Lung microvascular endothelial cell (primary cell): Measurements from ENCODE around the gene URB1. TPM values are rescaled to one million over a fixed set of nuclear protein-coding genes. Genes with fewer than 3 reads are reported as not detected.
A peak's percentile ranks its signal among the peaks of the same experiment; 100 is the strongest.
"Not testable (repeated sequence)": the region's sequence is repeated elsewhere in the genome, so short reads cannot be mapped to it uniquely, and the experiment has no call there.

Source experiments
- DNase-seq, 2 donors: peaks; one replicate each; pipeline versions ENCODE4 v3.0.0 to v3.0.0-alpha.2; 2010; ENCODE audit warnings: low read depth in 2 of 2
- total RNA-seq: library from RNA; depleted of rRNA; stranded (reverse); fragments of >200 nt; gene quantifications from 2 replicates; pipeline ENCODE4 v1.2.1, GENCODE V29; 2014

Gene URB1
- total RNA-seq, 1 donor from 2014 or later: 16.5 TPM

DNA sequence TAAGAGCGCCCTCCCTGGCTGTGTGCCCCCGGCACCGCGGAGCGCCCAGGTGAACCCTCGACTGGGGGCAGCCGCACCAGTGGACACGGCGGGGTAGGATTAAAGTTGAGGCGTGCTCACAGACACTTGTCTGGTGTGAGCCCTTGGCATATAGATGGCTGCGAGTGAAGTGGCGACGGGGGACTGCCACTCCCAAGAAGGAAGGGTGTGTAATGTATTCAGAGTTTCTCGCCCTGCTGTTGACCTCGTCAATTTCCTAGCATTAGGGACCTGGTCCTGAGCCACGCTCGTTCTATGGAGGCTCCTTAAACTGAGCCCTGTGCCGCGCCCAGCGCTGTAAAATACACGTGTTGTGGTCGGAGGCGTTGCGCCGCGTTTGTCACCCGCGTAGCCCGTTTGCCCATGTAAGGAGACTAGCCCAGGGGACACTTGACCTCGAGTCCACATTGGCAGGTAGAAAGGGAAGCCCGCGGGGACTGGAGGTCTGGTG is 20.2 kb upstream of the URB1 start:
- DNase-seq: peak; percentile 59 to 61

DNA sequence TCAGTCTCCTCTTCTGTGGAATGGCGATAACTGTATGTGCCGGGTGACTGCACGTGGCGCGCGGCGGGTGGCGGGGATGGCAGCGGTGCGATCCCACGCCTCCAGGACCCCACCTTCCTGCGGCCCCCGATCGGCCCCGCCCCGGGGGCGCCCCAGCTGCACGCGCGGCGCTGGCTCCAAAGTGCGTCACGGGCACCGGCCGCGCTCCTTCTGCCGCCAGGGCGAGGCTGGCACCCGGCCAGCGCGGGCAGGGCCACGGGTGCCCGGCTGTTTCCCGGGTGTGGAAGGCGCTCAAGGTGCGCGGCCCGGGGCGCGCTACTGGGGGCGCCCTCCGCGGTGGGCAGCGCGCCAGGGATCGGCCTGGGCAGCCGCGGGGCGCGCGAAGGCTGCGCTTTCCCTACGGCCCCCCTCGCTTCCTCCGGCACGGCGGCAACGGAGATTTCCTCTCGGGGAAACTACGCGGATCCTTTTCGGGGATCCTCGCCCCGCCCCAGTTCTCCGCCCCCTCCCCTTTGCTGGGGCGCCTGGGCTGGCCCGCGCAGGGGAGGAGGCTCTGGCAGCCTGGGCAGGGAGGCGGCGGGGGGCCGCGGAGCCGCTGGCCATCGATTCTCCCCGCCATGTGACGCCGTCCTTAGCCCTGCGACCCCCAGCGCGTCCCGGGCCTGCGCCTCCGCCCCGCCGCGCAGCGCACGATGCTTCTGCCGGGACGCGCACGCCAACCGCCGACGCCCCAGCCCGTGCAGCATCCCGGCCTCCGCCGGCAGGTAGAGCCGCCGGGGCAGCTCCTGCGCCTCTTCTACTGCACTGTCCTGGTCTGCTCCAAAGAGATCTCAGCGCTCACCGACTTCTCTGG is 19.6 kb upstream of the URB1 start, which contains the start of gene EVA1C:
Gene EVA1C (plus strand): TSS at position 545 of the 853 bp plus-strand sequence. CDS start 148 bp downstream, at position 693.
- DNase-seq: peak; percentile 76 to 83

DNA sequence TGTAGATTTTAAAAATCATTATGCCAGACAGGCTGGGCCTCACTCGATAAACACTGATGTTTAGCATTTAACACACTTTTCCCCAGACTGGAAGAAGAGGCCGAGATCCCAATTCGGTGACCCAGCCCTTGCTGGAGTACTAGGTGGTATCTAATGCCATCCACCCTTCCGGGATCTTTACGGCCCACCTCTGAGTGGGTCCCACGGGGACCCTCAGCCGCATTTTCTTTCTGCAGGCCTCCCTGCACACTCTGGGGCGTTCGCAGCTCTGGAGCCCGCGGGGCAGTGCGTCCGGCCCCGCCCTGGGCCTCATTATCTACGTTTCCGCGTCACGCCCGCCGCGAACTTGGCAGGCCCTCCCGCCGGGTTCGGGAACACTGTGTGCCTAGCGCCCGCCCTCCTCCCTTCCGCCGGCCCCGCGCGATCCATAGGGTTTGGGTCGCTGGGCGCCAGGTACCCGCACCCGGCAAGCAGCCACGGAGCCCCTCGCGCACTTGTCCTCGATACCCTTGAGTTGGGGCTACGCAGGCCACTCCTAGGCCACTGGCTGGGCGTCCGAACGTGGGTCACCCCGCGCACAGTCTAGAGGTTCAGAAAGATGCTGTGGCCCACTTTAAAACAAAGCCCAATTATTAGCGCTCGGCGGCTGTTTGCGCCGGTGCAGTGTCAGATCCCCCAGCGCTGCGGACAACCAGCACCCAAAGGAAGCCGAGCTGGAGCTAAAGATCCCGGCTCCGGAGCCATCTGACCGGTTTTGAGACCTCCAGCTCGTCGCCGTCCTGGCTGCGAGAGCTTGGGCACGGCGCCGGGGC is 18.7 kb upstream of the URB1 start:
- DNase-seq: peak; percentile 79 to 85

DNA sequence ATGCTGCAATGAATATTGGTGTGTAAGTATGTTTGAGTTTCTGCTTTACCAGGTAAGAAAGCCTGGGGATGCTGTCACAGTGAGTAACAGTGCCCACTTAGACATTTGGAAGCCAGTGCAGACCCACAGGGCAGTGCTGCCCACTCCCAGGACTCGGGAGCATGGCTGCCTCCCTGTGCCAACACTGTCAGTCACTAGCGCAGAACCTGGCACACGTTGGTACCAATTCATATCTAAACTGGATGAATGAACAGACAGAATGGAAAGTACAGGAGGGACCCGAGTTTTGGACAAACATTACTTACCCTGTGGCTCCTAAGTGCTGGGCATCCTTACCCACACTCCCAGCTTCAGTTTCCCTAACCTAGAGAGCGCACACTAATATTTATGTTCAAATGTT is 18.1 kb upstream of the URB1 start:
- DNase-seq: no peak

DNA sequence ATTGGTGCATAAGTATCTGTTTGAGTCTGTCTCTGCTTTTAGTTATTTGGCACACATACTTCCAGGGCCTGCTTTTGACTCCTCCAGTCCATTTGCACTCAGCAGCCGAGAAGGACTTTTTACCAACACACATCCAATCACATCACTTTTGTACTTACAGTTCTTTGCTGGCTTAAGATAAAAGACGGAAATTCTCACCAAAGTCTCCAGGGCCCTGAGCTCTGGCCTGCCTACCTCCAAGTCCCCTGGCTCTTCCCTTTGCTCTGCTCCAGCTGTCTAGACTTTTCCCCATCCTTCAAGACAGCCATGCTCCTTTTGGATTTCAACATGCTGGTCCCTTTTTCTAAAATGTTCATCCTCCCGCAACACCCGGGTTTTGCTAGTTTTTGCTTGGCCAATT is 17.5 kb upstream of the URB1 start:
- no peak for DNase-seq

DNA sequence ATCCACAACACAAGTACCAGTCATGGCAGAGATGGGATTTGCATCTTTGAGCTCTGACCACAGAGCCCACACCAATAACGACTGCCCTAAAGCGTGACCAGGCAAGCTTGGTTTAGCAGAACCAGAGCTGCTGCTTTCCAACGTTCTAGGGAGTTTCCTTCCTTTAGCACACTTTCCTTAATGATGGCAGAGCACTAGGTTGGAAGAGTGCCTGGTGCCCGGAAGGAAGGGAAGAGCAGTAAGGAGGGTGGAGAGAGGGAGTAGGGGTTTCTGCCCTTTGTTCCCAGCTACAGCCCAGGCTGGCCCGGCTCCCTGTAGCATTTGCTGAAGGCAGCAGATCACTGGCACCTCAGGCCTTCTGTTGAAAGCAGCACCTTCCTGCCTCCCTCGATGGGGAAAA is 13.6 kb upstream of the URB1 start:
- DNase-seq: peak in 1 of 2 donors; percentile 42

DNA sequence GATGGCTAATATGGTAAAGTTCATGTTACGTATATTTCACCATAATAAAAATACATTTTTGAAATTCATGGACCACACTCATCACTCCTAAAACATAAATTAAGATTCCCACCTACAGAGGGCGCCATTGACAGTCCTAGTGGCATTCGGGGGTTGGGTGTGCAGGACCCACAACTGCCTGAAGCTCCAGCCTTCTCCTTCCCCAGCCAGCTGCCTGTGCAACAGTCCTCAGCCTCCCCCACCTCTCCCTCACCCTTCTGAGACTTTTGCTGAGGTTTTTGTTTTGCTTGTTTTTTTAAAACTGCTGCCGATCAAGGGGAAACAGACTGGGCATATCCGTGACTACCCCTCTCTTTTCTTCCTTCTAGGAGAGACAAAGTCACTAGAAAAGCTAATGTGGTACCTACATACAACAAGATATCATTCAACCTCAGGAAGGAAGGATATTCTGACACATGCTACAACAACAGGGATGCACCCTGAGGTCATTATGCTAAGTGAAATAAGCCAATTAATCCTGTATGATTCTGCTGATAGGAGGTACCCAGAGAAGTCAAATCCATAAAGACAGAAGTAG is 10.5 kb upstream of the URB1 start:
- DNase-seq: peak; percentile 86 to 87

DNA sequence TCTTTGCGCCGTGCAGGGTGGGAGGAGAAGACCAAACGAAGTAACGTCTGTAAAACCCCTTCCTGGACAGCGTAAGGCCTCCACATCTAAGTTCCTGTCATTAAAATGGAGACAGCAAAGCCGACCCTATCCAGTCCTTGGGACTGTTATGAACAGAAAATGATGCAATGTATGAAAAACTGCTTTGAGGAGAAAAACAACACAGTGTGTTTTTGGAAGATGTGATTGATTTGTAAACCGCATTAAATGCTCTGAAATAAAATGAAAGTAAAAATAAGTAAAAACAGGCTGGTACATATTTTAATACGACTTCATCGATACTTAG is 827 bp upstream of the URB1 start:
- DNase-seq: no peak

DNA sequence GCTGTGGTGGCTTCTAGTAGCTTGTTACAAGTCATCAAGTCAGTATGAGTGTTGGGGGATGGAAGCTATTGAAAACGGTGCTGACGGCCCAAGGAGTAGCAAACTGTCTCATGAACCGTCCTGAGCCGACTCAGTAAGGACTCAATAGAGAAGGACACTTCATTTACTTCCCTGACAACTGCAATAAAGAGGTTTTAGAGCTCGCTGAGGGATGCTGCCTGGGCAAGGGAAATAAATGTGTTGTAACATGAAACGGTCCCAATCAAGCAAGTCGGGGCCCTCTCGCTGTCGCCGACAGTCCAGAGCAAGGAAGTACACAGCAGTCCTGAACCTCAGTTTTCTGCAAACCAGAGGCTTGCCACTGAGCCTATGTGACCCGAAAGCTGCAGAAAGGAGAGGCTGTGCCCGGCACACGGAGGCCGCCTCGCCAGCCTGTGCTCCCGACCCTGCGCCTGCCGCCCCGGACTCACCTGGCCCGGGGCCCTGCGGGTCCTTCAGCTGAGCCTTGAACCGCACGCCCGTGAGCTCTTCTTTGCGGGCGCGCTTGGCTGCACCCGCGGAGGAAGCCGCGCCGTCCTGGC is 423 bp downstream of the URB1 start:
- peak; percentile 23 to 39 for DNase-seq

DNA sequence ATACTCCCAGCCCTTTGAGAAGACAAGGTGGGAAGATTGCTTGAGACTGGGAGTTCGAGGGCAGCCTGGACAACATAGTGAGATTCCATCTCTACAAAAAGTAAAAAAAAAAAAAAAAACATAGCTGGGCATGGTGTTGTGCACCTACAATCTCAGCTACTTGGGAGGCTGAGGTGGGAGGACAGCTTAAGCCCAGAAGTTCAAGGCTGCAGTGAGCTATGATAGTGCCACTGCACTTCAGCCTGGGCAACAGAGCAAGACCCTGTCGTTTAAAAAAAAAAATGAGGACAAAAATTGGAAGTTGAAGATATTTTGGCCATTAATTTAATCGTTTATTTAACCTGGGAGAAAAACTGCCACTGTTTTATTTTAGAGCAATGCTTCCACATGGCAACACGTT is 1.1 kb downstream of the URB1 start:
- DNase-seq: no peak

DNA sequence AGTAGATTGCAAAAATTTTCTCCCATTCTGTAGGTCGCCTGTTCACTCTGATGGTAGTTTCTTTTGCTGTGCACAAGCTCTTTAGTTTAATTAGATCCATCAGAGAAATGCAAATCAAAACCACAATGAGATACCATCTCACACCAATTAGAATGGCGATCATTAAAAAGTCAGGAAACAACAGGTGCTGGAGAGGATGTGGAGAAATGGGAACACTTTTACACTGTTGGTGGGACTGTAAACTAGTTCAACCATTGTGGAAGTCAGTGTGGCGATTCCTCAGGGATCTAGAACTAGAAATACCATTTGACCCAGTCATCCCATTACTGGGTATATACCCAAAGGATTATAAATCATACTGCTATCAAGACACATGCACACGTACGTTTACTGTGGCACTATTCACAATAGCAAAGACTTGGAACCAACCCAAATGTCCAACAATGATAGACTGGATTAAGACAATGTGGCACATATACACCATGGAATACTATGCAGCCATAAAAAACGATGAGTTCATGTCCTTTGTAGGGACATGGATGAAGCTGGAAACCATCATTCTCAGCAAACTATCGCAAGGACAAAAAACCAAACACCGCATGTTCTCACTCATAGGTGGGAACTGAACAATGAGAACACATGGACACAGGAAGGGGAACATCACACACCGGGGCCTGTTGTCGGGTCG is 2.1 kb downstream of the URB1 start:
- not testable (repeated sequence) for DNase-seq

DNA sequence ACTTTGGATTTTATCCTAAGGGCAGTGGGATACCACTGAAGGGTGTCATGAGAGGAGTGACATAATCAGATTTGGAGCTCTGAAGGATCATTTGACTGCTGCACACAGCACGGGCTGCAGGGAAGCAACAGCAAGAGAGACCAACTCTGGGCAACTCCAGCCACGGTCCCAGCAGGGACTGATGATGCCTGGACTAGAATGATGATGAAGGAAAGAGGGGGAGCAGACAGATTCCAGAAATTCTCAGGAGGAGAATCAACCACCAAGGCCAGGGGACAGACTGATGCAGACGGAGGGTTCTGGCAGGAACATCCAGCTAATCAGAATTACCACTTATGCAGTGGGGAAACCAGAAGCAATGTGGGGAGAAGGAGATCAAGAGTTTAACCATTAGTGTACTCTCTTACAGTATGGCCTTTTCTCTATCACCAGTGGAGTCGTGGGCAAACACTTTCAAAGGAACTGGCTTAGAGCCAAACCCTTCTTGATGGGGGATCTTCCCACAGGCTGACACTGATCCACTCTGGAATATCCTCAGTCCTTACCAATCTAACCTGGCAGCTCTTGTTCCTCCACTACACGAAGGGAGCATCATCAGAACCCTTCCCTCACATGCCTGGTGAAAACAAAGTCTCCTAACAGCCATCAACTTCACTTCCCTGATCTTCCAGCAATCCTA is 3.3 kb downstream of the URB1 start:
- DNase-seq: no peak

DNA sequence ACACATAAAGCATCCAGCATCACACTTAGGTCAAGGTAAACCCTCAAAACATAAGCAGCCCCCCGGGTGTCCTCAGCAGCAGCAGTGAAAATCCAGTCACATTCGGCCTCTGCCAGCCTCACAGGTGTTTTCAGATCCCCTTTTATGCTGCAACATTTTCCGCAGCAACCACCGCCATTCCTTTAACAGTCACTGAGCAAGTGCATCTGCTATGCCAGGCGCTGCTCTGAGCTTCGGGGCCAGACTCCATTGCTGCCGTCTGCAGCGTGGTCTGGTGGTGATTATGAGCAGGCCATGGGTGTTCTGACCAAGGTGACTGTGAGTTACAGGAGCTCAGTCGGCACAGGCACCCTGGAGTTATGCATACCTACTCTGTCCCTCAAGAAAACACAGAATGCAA is 4.5 kb downstream of the URB1 start:
- DNase-seq: no peak

DNA sequence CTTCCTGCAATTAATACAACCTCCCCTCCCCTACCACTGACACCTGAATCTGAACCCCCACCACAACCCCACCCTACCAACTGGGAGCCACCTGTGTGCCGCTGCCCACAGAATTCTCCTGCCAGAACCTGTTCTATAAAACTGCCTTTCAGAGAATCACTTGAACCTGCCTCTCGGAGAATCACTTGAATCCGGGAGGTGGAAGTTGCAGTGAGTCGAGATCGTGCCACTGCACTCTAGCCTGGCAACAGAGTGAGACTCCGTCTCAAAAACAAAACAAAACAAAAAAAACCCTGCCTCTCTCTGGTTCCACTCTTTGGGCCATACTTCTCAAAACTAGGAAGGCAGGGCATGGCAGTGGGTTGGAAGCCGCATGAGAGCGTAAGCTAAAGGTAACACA is 5.7 kb downstream of the URB1 start:
- DNase-seq: no peak

DNA sequence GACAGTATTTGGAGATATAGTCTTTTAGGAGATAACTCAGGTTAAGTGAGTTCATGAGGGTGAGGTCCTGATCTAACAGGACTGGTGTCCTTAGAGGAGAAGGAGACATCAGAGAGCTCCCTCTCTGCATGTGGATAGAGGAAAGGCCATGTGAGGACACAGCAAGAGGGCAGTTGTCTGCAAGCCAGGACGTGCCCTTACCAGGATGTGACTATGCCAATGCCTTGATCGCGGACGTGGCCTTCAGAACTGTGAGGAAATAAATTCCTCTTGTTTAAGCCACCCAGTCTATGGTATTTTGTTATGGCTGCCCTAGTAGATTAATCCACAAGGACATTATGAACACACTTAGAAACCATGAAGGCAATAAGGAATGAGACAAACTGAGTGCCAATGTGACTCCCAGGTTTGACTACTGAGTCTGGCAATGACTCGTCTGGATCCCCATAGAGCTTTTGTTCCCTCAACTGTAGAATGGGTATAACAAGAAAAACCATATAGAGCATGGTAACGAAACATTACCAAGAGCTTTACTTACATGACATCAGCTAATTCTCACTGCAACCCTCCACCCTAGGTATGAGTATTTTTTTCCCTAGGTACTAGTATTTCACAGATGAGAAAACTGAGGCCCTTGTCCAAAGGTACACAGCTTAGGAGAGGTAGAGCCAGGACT is 6.5 kb downstream of the URB1 start:
- DNase-seq: peak; percentile 54 to 63

DNA sequence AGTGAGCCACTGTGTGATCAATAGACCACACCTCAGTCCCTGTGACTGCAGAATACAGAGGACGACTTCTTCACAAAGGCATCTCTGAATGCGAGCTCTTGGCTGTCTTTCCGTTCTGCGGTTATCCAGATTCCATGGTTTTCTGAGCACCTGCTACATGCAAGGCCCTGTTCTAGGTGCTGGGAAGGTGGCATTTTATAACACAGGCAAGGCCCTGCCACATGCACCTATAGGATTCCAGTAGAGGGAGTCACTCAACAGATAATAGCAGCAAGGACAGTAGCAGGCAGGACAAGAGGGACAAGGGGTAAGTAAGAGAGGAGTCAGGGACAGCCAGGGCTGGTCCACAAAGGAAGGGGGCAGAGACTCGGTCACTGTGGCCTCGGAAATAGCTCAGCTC is 9.0 kb downstream of the URB1 start:
- peak in 1 of 2 donors; percentile 45 for DNase-seq

DNA sequence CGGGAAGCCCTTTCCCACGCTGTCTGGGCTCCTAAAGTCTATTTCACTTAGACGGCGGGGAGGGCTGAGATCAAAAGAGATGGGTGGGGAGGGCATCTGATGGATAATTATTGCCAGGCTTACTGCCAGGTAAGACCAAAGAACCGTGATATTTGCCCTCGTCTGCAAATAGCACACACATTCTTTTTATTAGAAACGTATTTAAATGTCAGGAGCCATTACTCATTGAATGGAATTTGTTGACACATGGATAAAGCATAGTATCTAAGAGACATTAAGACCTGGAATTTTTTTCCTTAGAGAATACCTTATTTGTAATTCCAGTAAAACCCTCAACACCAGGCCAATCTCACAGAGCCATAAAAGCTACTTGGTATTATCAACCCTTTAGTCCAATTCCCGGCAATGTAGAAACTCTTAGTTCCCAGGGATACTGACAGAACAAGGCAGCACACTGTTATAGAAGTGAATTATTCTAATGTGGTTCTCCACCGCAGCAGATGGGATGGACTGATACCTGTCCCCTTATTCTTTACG is 10.6 kb downstream of the URB1 start:
- no peak for DNase-seq

DNA sequence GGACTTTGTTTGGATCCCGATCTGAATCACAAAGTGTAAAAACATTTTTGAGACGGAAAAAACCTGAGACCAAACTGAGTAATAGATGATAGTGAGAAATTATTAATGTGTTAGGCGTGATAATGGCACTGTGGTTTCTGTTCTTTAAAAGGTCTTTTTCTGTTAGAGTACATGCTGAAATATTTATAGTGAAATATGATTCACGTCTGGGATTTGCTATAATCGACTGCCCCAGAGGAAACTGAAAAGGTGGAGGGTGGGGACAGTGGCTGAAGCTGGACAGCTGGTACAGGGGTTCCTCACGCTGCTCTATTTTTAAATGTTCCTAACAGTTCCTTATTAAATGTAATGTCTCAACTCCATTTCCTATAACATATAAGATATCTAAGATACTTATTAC is 11.2 kb downstream of the URB1 start:
- peak in 1 of 2 donors; percentile 34 for DNase-seq

DNA sequence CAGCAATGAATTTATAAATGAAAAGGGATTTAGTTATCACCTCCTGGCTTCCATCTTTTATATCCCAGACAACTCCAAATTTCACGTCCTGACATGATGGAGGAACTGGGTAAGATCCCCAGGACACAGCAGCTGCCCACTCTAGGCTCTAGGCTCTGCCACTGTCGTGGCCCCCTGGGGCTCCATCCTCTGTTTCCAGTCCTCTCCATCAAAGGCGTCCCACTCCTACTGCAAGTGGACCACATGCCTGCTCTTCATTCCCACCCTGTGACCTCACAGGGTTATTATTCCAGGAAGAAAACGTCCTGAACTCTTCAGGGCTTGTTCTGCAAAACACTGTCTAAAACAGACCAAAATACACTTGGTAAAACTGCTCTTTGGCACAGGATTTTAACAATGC is 11.9 kb downstream of the URB1 start:
- peak in 1 of 2 donors; percentile 31 for DNase-seq

DNA sequence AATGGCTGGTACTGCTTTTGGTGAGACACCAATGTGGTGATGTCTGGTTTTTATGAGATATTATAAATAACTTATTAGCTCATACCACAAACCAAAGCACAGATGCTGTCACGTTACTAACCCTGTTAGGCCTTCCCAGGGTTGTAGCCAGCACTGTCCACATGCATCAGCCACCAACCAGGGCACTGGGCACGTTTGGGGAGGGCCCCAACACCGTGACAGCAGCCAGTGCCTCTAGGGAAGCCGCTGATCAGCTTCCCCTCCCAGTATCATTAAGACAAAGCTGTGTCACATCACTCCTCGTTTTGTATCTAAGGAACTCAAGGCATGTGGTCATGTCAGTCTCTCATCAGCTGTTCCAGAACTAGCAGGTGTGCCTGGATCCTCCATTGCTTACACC is 13.9 kb downstream of the URB1 start:
- DNase-seq: no peak
